Common myeloid progenitor, CD34-positive (primary cell): ENCODE data around the gene SYTL5.

ENCODE experiments used
- CTCF ChIA-PET: fragments of 350-600 bp; sonication (Branson Sonifier 250); formaldehyde crosslinking; loops from one replicate; lab custom pipeline; 2021; ENCODE audit warnings: antibody characterized with exemption; lab: Charles Lee
- POLR2A ChIA-PET: fragments of 350-600 bp; sonication (Branson Sonifier 250); formaldehyde crosslinking; loops from one replicate; lab custom pipeline; 2021; ENCODE audit warnings: antibody characterized with exemption; lab: Charles Lee
- DNase-seq, 3 donors: peaks; one replicate each; pipeline versions ENCODE4 v3.0.0 to v3.0.0-alpha.2; 2013
- H3K27ac ChIP-seq, 2 experiments: 1 replicate in 1 of 2; 2 replicates in 1 of 2; pipeline ENCODE4 v1.7.0; 2013; ENCODE audit warnings: inconsistent platforms in 2 of 2, low read length in 2 of 2, mild to moderate bottlenecking in 2 of 2, low read depth in 1 of 2, moderate library complexity in 1 of 2; ENCODE audit not compliant: severe bottlenecking in 2 of 2, insufficient read depth in 1 of 2, poor library complexity in 1 of 2
- H3K27me3 ChIP-seq, 5 experiments: replicated peaks in 2 of 5; 1 replicate in 3 of 5; 2 replicates in 2 of 5; pipeline versions ENCODE4 v1.6.1 to v1.7.0; 2013; ENCODE audit warnings: low read length in 4 of 5, mild to moderate bottlenecking in 2 of 5, moderate library complexity in 2 of 5, inconsistent platforms in 1 of 5; ENCODE audit not compliant: insufficient read depth in 5 of 5, control insufficient read depth in 4 of 5
- H3K36me3 ChIP-seq, 4 experiments: 1 replicate in 2 of 4; 2 replicates in 2 of 4; pipeline versions ENCODE4 v1.6.1 to v1.7.0; 2013; ENCODE audit warnings: low read length in 3 of 4, control low read depth in 1 of 4, mild to moderate bottlenecking in 1 of 4; ENCODE audit not compliant: control insufficient read depth in 4 of 4, insufficient read depth in 4 of 4
- H3K4me1 ChIP-seq, 4 experiments: 1 replicate in 3 of 4; 2 replicates in 1 of 4; pipeline versions ENCODE4 v1.6.1 to v1.7.1; 2013; ENCODE audit warnings: low read length in 3 of 4, mild to moderate bottlenecking in 3 of 4, control low read depth in 1 of 4, inconsistent platforms in 1 of 4, moderate library complexity in 1 of 4; ENCODE audit not compliant: control insufficient read depth in 4 of 4, insufficient read depth in 4 of 4; ENCODE audit errors: control extremely low read depth in 1 of 4
- H3K4me3 ChIP-seq, 7 experiments: 1 replicate in 4 of 7; 2 replicates in 3 of 7; pipeline versions ENCODE4 v1.5.1 to v1.7.0; 2013; ENCODE audit warnings: mild to moderate bottlenecking in 7 of 7, low read length in 6 of 7, moderate library complexity in 6 of 7, inconsistent platforms in 2 of 7, low read depth in 2 of 7, control low read depth in 1 of 7; ENCODE audit not compliant: insufficient read depth in 4 of 7, control insufficient read depth in 1 of 7; ENCODE audit errors: extremely low read depth in 1 of 7
- H3K9me3 ChIP-seq, 5 experiments: 1 replicate in 4 of 5; 2 replicates in 1 of 5; pipeline versions ENCODE4 v1.6.1 to v1.7.1; 2013; ENCODE audit warnings: low read length in 4 of 5, mild to moderate bottlenecking in 2 of 5, inconsistent platforms in 1 of 5, low read depth in 1 of 5, moderate library complexity in 1 of 5; ENCODE audit not compliant: control insufficient read depth in 4 of 5, insufficient read depth in 2 of 5; ENCODE audit errors: control extremely low read depth in 1 of 5
- WGBS: methylation state at CpG from one replicate; pipeline ENCODE4 v1.1.5; 2013; ENCODE audit not compliant: insufficient coverage; 5-methylcytosine and 5-hydroxymethylcytosine counted together

The SYTL5 gene

DNA sequence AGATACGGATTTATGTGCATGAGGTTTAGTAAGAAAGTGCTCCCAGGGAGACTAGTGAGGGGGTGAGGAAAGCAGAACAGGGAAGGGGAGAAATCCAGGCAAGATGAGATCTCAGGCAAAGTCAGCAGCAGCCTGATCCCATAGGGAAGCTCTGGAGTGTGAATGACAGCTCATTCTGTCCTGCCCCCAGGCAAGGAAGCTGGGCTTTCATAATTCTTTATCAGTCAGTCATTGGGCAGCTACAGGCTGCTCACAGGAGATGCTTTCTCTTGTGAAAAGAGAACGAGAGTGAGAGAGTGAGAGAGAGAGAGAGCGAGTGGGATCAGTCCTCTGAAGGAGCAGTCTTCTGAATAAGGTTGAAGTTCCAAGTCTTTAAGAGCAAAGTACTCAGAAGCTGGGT lies 166.2 kb downstream of the SYTL5 start:
- no peaks in the 10 kb centered on the region for H3K4me1 ChIP-seq

DNA sequence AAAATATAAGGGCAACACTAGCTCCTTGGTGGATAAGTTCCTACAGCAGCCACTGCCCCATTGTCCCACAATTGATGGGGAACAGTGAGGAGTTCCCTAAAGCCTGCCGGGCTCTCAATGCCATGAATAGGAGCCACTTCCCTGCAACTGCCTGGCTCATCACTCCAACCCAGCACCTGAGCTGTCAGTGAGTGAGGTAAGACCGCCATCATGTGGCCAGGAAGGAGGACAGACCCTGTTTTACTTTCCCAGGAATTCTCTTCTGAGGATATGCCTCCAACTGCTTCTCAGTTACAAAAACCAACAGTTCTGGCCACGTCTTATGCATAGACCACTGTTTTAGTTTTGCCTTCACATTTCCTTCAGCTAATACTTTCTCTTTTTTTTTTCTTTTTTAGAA lies 168.8 kb downstream of the SYTL5 start:
- no peak overlapping the region for H3K27ac ChIP-seq
- CTCF ChIA-PET: interaction anchor here (0.9 to 1.4 kb wide), 3 partner anchors 10 to 248 kb away, joined by 3 to 4 read pairs (median 3); no protein-coding TSS in a partner anchor
- no peaks in the 10 kb centered on the region for H3K36me3 ChIP-seq
- no peaks in the 10 kb centered on the region for H3K9me3 ChIP-seq
- DNase-seq: peak; percentile 8 to 13 (median 10)
- H3K4me3 ChIP-seq: no peak overlapping the region
- H3K4me1 ChIP-seq: no peaks in the 10 kb centered on the region
- no peaks in the 10 kb centered on the region for H3K27me3 ChIP-seq
- POLR2A ChIA-PET: no interaction called here
- 43% methylated on average over 3 of the region's 3 CpGs for WGBS

More for the DNA sequence above, 166.2 kb downstream of the SYTL5 start:
- POLR2A ChIA-PET: no interaction called here
- no peaks in the 10 kb centered on the region for H3K27me3 ChIP-seq
- no peak overlapping the region for H3K4me3 ChIP-seq
- no peaks in the 10 kb centered on the region for H3K9me3 ChIP-seq
- no peak for DNase-seq
- H3K36me3 ChIP-seq: no peaks in the 10 kb centered on the region
- 92% methylated on average over 3 of the region's 3 CpGs for WGBS
- CTCF ChIA-PET: interaction anchor here (0.7 kb wide), 1 partner anchor 12 kb away, joined by 3 read pairs; no protein-coding TSS in a partner anchor
- H3K27ac ChIP-seq: no peak overlapping the region

DNA sequence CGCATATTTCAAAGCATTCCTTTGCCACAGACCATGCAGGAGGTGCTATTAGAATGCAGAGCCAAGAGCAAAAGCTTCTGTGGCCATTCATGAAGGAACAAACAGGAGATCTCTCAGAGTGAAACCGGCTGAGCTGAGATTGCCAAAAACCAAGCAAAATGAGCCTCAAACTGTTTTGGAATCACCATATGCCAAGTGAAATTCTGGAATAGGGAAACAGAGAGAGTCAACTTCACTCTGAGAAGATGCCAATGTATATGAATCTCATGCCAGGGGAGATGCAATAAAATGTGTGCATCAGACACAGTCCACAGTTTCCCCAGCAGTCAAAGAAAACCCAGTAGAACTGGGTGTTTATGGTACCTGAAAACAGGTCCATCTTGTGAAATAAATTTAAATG lies 172.0 kb downstream of the SYTL5 start:
- Histone ChIP-seq H3K27me3 (no peaks in the 10 kb centered on the region), H3K4me1 (no peaks in the 10 kb centered on the region), H3K9me3 (no peaks in the 10 kb centered on the region), H3K36me3 (no peaks in the 10 kb centered on the region), H3K4me3 (no peak overlapping the region), H3K27ac (no peak overlapping the region)
- CTCF ChIA-PET: no interaction called here
- DNase-seq: no peak
- POLR2A ChIA-PET: no interaction called here
- WGBS: 67% methylated on average over 2 of the region's 2 CpGs
